Cardiac fibroblast (primary cell): Measurements from ENCODE around the gene TNFRSF1B.

Source experiments
- DNase-seq, 2 donors: peaks; one replicate each; pipeline versions ENCODE4 v3.0.0 to v3.0.0-alpha.2; 2010; ENCODE audit warnings: low read depth in 2 of 2
- H3K4me3 ChIP-seq, 2 donors: replicated peaks in 1 of 2; 1 replicate in 1 of 2; 2 replicates in 1 of 2; pipeline ENCODE4 v1.5.1; 2011; ENCODE audit warnings: low read depth in 2 of 2, low read length in 2 of 2, mild to moderate bottlenecking in 2 of 2, moderate library complexity in 1 of 2
- CTCF ChIP-seq: IDR thresholded peaks from one replicate; pipeline ENCODE4 v1.5.1; 2011; ENCODE audit warnings: low read depth, mild to moderate bottlenecking, low read length, inconsistent platforms

Gene TNFRSF1B

GRCh38 chr1:12202190-12202497, 35.4 kb downstream of the TNFRSF1B start:
- no peak for DNase-seq
- no peak overlapping the region for H3K4me3 ChIP-seq
- no peak for TF ChIP-seq CTCF

GRCh38 chr1:12202577-12202976, 35.8 kb downstream of the TNFRSF1B start:
- no peak for DNase-seq
- H3K4me3 ChIP-seq: no peak overlapping the region
- TF ChIP-seq CTCF: no peak

GRCh38 chr1:12203216-12204007, 36.6 kb downstream of the TNFRSF1B start:
- H3K4me3 ChIP-seq: no peak overlapping the region
- no peak for TF ChIP-seq CTCF
- no peak for DNase-seq

GRCh38 chr1:12204140-12204539, 37.3 kb downstream of the TNFRSF1B start:
- no peak overlapping the region for H3K4me3 ChIP-seq
- DNase-seq: no peak
- TF ChIP-seq CTCF: no peak

GRCh38 chr1:12204754-12205658, 38.2 kb downstream of the TNFRSF1B start:
- DNase-seq: no peak
- TF ChIP-seq CTCF: no peak
- H3K4me3 ChIP-seq: no peak overlapping the region

GRCh38 chr1:12206238-12206637, 39.4 kb downstream of the TNFRSF1B start:
- no peak for DNase-seq
- H3K4me3 ChIP-seq: no peak overlapping the region
- no peak for TF ChIP-seq CTCF
